Progenitor cell of endocrine pancreas (in vitro differentiated cells): Measurements from ENCODE around the gene ASXL1. TPM values are rescaled to one million over a fixed set of nuclear protein-coding genes. Genes with fewer than 3 reads are reported as not detected.
A peak's percentile ranks its signal among the peaks of the same experiment; 100 is the strongest.
"Not testable (repeated sequence)": the region's sequence is repeated elsewhere in the genome, so short reads cannot be mapped to it uniquely, and the experiment has no call there.

ENCODE experiments used
- DNase-seq: peaks from one replicate; pipeline ENCODE4 v3.0.0; 2021; ENCODE audit warnings: low spot score; ENCODE audit not compliant: unreplicated experiment
- H3K27ac Mint-ChIP-seq: 2 replicates; pipeline ENCODE4 v1.8.0; 2021; ENCODE audit warnings: mild to moderate bottlenecking, moderate library complexity, mixed read lengths
- H3K27me3 Mint-ChIP-seq: 2 replicates; pipeline ENCODE4 v1.8.0; 2021; ENCODE audit warnings: mixed read lengths
- H3K36me3 Mint-ChIP-seq: 2 replicates; pipeline ENCODE4 v1.8.0; 2022; ENCODE audit warnings: mixed read lengths; ENCODE audit not compliant: insufficient read depth
- H3K4me1 Mint-ChIP-seq: 2 replicates; pipeline ENCODE4 v1.8.0; 2021; ENCODE audit warnings: low read depth, mixed read lengths
- H3K4me3 Mint-ChIP-seq: 2 replicates; pipeline ENCODE4 v1.8.0; 2021; ENCODE audit warnings: low read depth, mild to moderate bottlenecking, moderate library complexity, mixed read lengths
- H3K9me3 Mint-ChIP-seq: 2 replicates; pipeline ENCODE4 v1.8.0; 2021; ENCODE audit warnings: low read depth, mixed read lengths
- total RNA-seq: library from RNA; stranded (reverse); gene quantifications from 2 replicates; pipeline ENCODE4 v1.2.1, GENCODE V29; 2021
- TF ChIP-seq, protein P1 (sequence below): fragments of 200-600 bp; sonication (generic); IDR thresholded peaks from one replicate; pipeline ENCODE4 v1.5.0; 2021; ENCODE audit warnings: antibody characterized with exemption, mild to moderate bottlenecking; ENCODE audit not compliant: unreplicated experiment

ASXL1 gene
- total RNA-seq, 1 donor from 2014 or later: 201 TPM

DNA sequence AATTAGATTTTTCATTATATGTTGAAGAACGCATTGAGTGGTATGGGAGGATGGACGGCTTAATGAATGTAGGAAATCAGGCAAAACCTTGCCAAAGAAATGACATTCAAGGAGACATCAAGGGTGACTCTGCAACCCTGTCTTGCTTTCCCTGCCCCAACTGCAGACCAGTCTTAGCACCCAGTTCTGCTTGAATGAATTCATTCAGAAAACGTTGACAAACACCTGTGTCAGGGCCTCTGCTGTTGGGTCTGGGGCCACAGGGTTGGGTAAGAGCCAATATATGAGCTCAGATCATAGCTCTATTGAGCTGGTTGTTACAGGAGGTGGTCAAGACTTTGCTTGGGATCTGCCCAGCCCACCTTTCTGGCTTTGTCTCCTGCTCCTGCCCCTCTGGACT, 7.7 kb upstream of the ASXL1 start:
- no peaks in the 10 kb centered on the region for H3K36me3 Mint-ChIP-seq
- peaks cover 5% of the 10 kb centered on the region for H3K4me1 Mint-ChIP-seq
- no peaks in the 10 kb centered on the region for H3K9me3 Mint-ChIP-seq
- DNase-seq: no peak
- H3K4me3 Mint-ChIP-seq: no peak overlapping the region
- TF ChIP-seq, protein P1, sequence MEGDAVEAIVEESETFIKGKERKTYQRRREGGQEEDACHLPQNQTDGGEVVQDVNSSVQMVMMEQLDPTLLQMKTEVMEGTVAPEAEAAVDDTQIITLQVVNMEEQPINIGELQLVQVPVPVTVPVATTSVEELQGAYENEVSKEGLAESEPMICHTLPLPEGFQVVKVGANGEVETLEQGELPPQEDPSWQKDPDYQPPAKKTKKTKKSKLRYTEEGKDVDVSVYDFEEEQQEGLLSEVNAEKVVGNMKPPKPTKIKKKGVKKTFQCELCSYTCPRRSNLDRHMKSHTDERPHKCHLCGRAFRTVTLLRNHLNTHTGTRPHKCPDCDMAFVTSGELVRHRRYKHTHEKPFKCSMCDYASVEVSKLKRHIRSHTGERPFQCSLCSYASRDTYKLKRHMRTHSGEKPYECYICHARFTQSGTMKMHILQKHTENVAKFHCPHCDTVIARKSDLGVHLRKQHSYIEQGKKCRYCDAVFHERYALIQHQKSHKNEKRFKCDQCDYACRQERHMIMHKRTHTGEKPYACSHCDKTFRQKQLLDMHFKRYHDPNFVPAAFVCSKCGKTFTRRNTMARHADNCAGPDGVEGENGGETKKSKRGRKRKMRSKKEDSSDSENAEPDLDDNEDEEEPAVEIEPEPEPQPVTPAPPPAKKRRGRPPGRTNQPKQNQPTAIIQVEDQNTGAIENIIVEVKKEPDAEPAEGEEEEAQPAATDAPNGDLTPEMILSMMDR: no peak
- H3K27ac Mint-ChIP-seq: no peak overlapping the region
- H3K27me3 Mint-ChIP-seq: no peaks in the 10 kb centered on the region

DNA sequence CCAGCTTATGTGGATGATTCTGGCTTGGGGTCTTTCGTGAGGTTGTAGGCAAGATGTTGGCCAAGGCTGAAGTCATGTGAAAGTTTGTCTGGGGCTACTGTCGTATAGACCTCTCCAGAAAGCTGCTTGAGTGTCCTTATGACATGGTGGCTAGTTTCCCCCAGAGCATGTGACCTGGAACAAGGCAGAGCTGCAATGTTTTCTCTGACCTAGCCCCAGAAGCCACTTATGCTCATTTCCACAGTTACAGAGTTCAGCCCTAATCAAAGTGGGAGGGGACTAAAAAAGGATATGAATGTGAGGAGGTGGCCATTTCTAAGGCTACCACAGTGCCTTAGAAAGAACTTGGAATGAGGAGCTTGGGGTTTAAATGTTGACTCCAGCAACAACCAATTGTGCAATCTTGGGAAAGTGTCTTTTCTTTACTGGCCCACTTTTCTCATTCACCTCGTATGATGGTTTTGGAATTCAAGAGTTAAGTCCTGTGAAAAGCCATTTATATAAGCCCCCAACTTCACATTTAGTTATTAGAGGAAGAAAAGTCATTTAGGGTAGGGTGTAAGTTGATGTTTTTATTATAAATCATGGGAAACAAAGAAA, 5.9 kb upstream of the ASXL1 start:
- Mint-ChIP-seq H3K36me3 (no peaks in the 10 kb centered on the region), H3K4me1 (peaks cover 7% of the 10 kb centered on the region), H3K27ac (no peak overlapping the region), H3K4me3 (no peak overlapping the region), H3K9me3 (no peaks in the 10 kb centered on the region), H3K27me3 (no peaks in the 10 kb centered on the region)
- no peak for DNase-seq
- TF ChIP-seq, protein P1: no peak

DNA sequence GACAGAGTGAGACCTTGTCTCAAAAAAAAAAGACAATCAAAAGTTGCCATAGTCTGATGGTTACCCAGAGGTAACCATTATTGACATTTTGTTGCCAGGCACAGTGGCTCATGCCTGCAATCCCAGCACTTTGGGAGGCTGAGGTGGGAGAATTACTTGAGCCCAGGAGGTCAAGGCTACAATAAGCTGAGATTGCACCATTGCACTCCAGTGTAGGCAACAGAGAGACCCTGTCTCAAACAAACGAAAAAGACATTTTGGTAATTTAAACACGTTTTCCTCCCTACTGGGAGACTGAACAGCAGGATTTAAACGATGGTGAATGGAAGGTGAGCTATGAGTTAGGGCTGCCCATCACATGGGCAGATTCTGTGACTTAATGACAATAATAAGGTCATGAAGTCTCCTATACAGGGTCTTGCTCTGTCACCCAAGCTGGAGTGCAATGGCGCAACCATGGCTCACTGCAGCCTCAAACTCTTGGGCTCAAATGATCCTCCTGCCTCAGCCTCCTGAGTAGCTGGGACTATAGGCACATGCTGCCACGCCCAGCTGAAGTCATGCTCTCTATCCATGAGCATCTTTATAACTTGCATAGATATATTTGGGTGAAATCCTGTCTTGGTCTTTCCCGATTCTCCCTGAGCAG, 4.2 kb upstream of the ASXL1 start:
- Mint-ChIP-seq H3K27ac (no peak overlapping the region), H3K27me3 (no peaks in the 10 kb centered on the region), H3K36me3 (no peaks in the 10 kb centered on the region), H3K4me1 (peaks cover 5% of the 10 kb centered on the region), H3K9me3 (no peaks in the 10 kb centered on the region), H3K4me3 (no peak overlapping the region)
- TF ChIP-seq, protein P1: no peak
- DNase-seq: no peak

DNA sequence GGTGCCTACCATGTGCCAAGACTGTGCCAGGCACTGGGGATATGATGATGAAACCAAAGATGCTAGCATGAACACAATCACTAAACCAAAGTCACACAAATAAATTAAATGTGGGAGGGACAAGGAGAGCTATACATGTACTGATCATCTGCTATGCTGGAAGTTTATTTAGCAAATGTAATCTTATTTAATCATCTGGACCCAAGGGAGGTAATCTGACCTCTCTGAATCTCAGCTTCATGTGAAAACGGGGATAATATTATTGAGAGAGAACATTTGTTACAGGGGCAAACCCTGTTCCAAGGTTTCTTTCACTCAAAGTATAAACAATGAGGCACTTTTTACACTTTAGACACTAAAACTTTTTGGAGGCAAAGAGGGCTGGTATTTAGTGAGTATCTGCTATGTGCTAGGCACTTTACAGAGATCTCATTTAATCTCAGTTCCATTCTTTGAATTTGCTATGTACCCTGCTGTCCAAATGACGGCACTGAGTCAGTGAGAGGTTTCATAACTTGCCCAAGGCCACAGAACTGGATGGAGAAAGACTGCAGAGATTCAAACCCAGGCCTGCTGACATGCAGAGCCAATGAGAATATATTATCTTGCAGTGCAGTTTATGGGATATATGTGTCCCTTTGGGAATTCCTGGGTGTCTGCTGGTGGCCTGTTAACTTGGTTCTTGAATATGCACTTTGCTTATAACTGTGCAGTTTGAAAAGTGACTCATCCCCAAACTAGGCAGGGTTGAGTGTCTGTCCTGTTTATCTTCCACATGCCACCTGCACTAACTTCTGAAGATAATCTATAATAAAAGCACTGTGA, 3.3 kb upstream of the ASXL1 start:
- no peaks in the 10 kb centered on the region for H3K27me3 Mint-ChIP-seq

DNA sequence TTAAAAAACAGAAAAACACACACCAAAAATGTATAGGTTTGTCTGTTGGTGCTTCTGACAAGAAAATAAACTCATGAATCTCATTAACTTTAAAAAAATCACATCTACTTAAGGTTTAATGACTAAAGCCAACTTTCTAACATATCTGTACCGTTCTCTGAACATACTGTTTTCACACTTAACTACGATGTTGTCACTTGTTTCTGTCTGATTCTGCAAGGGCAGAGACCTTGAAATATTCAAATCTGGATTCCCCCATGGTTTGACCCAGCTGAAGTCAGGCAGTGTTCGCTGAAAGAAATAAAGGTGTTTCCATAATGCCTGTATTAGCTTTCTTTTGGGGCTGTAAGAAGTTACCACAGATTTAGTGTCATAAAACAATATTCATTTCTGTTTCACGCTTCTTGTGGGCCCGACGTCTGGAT, 2.7 kb upstream of the ASXL1 start:
- Mint-ChIP-seq H3K27me3 (no peaks in the 10 kb centered on the region), H3K9me3 (no peaks in the 10 kb centered on the region), H3K27ac (no peak overlapping the region), H3K36me3 (no peaks in the 10 kb centered on the region), H3K4me1 (peaks cover 18% of the 10 kb centered on the region), H3K4me3 (no peak overlapping the region)
- TF ChIP-seq, protein P1: no peak
- no peak for DNase-seq

More for the DNA sequence above, 3.3 kb upstream of the ASXL1 start:
- DNase-seq: no peak
- H3K9me3 Mint-ChIP-seq: no peaks in the 10 kb centered on the region
- TF ChIP-seq, protein P1: no peak
- H3K4me3 Mint-ChIP-seq: no peak overlapping the region
- H3K4me1 Mint-ChIP-seq: peaks cover 11% of the 10 kb centered on the region
- no peak overlapping the region for H3K27ac Mint-ChIP-seq
- no peaks in the 10 kb centered on the region for H3K36me3 Mint-ChIP-seq

DNA sequence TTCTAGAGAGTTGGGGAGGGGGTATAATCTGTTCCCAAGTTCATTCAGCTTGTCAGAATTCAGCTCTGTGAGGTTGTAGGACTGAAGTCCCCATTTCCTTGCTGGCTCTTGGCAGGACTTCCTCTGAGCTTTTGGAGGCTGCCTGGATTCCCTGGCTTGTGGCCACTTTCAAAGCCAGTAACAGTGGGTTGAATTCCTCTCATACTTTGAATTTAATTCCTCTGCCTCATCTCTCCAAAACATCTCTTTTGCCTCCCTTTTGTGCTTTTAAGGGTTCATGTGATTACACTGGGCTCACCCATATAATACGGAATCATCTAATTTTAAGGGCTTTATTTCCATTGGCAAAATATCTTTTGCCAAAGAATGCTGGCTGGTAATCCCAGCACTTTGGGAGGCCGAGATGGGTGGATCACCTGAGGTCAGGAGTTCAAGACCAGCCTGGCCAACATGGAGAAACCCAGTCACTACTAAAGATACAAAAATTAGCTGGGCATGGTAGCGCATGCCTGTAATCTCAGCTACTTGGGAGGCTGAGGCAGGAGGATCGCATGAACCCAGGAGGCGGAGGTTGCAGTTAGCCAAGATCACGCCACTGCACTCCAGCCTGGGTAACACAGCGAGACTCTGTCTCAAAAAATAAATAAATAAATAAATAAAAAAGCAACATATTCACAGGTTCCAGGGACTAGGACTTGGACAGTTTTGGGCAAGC, 2.1 kb upstream of the ASXL1 start:
- H3K4me1 Mint-ChIP-seq: peaks cover 20% of the 10 kb centered on the region
- not testable (repeated sequence) for H3K4me3 Mint-ChIP-seq, DNase-seq, H3K9me3 Mint-ChIP-seq, H3K36me3 Mint-ChIP-seq, H3K27me3 Mint-ChIP-seq
- peak overlapping the region; percentile 26 for H3K27ac Mint-ChIP-seq
